Uterus (tissue), 2 donors: Measurements from ENCODE around the gene RAMAC.

ENCODE experiments used
- CTCF ChIP-seq, 4 experiments: fragments of 200-600 bp in 2 of 4; fragments of 450-650 bp in 2 of 4; sonication (generic) in 2 of 4; IDR thresholded peaks; one replicate each; pipeline ENCODE4 v1.5.1; 2016 to 2019; ENCODE audit warnings: antibody characterized with exemption in 4 of 4, mild to moderate bottlenecking in 2 of 4, moderate library complexity in 1 of 4
- POLR2A ChIP-seq, 2 donors: fragments of 450-650 bp; IDR thresholded peaks; one replicate each; pipeline ENCODE4 v1.6.1; 2016; ENCODE audit warnings: antibody characterized with exemption in 2 of 2, mild to moderate bottlenecking in 1 of 2, moderate library complexity in 1 of 2

GRCh38 chr15:82978438-82978837, 7.6 kb upstream of the RAMAC start:
- TF ChIP-seq CTCF (IDR thresholded peaks at IDR 0.05) (no peak), POLR2A (IDR thresholded peaks at IDR 0.05) (no peak)
